Suprapubic skin (tissue), 4 donors: ENCODE data around the gene COL4A1. TPM values are rescaled to one million over a fixed set of nuclear protein-coding genes. Genes with fewer than 3 reads are reported as not detected.

ENCODE experiments used
- DNase-seq, 2 donors: peaks; one replicate each; pipeline ENCODE4 v3.0.0-alpha.2; 2019; ENCODE audit warnings: low spot score in 2 of 2
- H3K27ac ChIP-seq: fragments of 200-600 bp; sonication (generic); one replicate; pipeline ENCODE4 v1.5.1; 2019
- H3K27me3 ChIP-seq: fragments of 200-600 bp; sonication (generic); one replicate; pipeline ENCODE4 v1.5.1; 2019
- H3K36me3 ChIP-seq: fragments of 200-600 bp; sonication (generic); one replicate; pipeline ENCODE4 v1.5.1; 2019
- H3K4me1 ChIP-seq: fragments of 200-600 bp; sonication (generic); one replicate; pipeline ENCODE4 v1.5.1; 2019
- H3K4me3 ChIP-seq: fragments of 200-600 bp; sonication (generic); one replicate; pipeline ENCODE4 v1.5.1; 2019; ENCODE audit warnings: mild to moderate bottlenecking
- H3K9me3 ChIP-seq: fragments of 200-600 bp; sonication (generic); one replicate; pipeline ENCODE4 v1.5.1; 2019
- CTCF ChIP-seq, 2 donors: fragments of 200-600 bp in 1 of 2; fragments of 450-650 bp in 1 of 2; sonication (generic) in 1 of 2; IDR thresholded peaks; one replicate each; pipeline ENCODE4 v1.5.1; 2016 to 2019; ENCODE audit warnings: antibody characterized with exemption in 2 of 2, mild to moderate bottlenecking in 1 of 2, moderate library complexity in 1 of 2
- EP300 ChIP-seq: sonication (generic); formaldehyde crosslinking; IDR thresholded peaks from one replicate; pipeline ENCODE4 v1.6.1; 2017; ENCODE audit warnings: antibody characterized with exemption
- POLR2A ChIP-seq, 2 donors: fragments of 450-650 bp; IDR thresholded peaks; one replicate each; pipeline ENCODE4 v1.6.1; 2017; ENCODE audit warnings: antibody characterized with exemption in 2 of 2, mild to moderate bottlenecking in 2 of 2, moderate library complexity in 2 of 2
- POLR2AphosphoS5 ChIP-seq, 3 donors: sonication (generic); formaldehyde crosslinking; IDR thresholded peaks; one replicate each; pipeline ENCODE4 v1.6.1; 2017; ENCODE audit warnings: antibody characterized with exemption in 3 of 3
- WGBS: methylation state at CpG from one replicate; pipeline ENCODE4 v1.1.5; 2018; 5-methylcytosine and 5-hydroxymethylcytosine counted together
- total RNA-seq, 4 donors: library from RNA; depleted of rRNA; stranded (reverse); fragments of >200 nt; gene quantifications; one replicate each; pipeline ENCODE4 v1.1.0, GENCODE V29; 2016

Gene COL4A1
- total RNA-seq, 4 donors from 2014 or later, result 36.7 to 60.8 (median 43.6) TPM

GRCh38 chr13:110102053-110102452 lies 204.9 kb downstream of the COL4A1 start:
- 90% methylated on average over 4 of the region's 4 CpGs for WGBS
- no peaks in the 10 kb centered on the region for H3K27me3 ChIP-seq
- no peak overlapping the region for H3K27ac ChIP-seq
- no peak for TF ChIP-seq EP300
- H3K36me3 ChIP-seq, result no peaks in the 10 kb centered on the region
- no peaks in the 10 kb centered on the region for H3K4me1 ChIP-seq
- no peaks in the 10 kb centered on the region for H3K9me3 ChIP-seq
- no peak overlapping the region for H3K4me3 ChIP-seq
- no peak for DNase-seq

- H3K36me3 ChIP-seq, result no peaks in the 10 kb centered on the region
- no peak for DNase-seq
- H3K9me3 ChIP-seq, result no peaks in the 10 kb centered on the region
- no peaks in the 10 kb centered on the region for H3K27me3 ChIP-seq
- 93% methylated on average over 1 of the region's 1 CpG for WGBS
- no peak for TF ChIP-seq POLR2AphosphoS5 (IDR thresholded peaks at IDR 0.05)
- TF ChIP-seq POLR2A (IDR thresholded peaks at IDR 0.05), result no peak
- TF ChIP-seq EP300, result no peak
- TF ChIP-seq CTCF (IDR thresholded peaks at IDR 0.05), result no peak
- H3K27ac ChIP-seq, result no peak overlapping the region
- peaks cover 6% of the 10 kb centered on the region for H3K4me1 ChIP-seq
- no peak overlapping the region for H3K4me3 ChIP-seq
Measured at GRCh38 chr13:110099922-110100321, 207.0 kb downstream of the COL4A1 start.

Other genes starting within 250 kb of the COL4A1 start
- gene COL4A2, start 127 bp upstream of the COL4A1 start, total RNA-seq, result 10 to 100 TPM; 43.0 to 72.7 (median 53.5) TPM